GM10248 (cell line): ENCODE results near the gene USP40.

Source experiments
- CTCF ChIA-PET: fragments of 300-600 bp; sonication (Branson Sonifier 250); formaldehyde crosslinking; extraction: SDS; loops from one replicate; lab custom pipeline; 2021; ENCODE audit warnings: antibody characterized with exemption; lab: Yijun Ruan, JAX
- POLR2A ChIA-PET: fragments of 350-650 bp; sonication (Branson Sonifier 250); formaldehyde crosslinking; extraction: SDS; loops from one replicate; lab custom pipeline; 2020; ENCODE audit warnings: antibody characterized with exemption; lab: Yijun Ruan, JAX
- DNase-seq: peaks from one replicate; pipeline ENCODE4 v3.0.0; 2012; ENCODE audit errors: extremely low spot score
- TF ChIP-seq, protein P1 (sequence below): IDR thresholded peaks from 2 replicates; pipeline ENCODE4 v1.5.1; 2012; ENCODE audit warnings: mild to moderate bottlenecking, low read depth; ENCODE audit errors: extremely low read depth, missing control alignments, control extremely low read depth

The USP40 gene

DNA sequence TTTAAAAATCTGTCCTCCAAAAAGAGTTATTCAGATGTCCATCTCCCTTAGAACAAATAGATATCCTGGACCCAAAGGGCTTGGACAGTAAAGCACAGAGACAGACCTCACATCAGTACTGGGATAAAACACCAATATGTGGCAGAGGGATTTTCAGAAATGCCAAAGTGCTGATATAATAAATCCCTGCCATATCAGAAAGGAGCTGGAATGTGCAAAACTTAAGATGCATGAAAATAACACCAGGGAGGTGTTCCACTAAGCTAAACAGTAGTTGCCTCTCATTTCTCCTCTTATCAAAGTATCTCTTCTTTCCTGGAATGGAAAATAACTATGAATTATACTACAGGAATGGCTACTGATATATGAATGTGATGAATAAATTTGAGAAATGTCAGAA lies 13.2 kb downstream of the USP40 start:
- DNase-seq: no peak
- TF ChIP-seq, protein P1, sequence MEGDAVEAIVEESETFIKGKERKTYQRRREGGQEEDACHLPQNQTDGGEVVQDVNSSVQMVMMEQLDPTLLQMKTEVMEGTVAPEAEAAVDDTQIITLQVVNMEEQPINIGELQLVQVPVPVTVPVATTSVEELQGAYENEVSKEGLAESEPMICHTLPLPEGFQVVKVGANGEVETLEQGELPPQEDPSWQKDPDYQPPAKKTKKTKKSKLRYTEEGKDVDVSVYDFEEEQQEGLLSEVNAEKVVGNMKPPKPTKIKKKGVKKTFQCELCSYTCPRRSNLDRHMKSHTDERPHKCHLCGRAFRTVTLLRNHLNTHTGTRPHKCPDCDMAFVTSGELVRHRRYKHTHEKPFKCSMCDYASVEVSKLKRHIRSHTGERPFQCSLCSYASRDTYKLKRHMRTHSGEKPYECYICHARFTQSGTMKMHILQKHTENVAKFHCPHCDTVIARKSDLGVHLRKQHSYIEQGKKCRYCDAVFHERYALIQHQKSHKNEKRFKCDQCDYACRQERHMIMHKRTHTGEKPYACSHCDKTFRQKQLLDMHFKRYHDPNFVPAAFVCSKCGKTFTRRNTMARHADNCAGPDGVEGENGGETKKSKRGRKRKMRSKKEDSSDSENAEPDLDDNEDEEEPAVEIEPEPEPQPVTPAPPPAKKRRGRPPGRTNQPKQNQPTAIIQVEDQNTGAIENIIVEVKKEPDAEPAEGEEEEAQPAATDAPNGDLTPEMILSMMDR: no peak
- ChIA-PET POLR2A (no interaction called here), CTCF (interaction anchor here (1.3 kb wide), 1 partner anchor 11 kb away, joined by 3 read pairs; no protein-coding TSS in a partner anchor)

DNA sequence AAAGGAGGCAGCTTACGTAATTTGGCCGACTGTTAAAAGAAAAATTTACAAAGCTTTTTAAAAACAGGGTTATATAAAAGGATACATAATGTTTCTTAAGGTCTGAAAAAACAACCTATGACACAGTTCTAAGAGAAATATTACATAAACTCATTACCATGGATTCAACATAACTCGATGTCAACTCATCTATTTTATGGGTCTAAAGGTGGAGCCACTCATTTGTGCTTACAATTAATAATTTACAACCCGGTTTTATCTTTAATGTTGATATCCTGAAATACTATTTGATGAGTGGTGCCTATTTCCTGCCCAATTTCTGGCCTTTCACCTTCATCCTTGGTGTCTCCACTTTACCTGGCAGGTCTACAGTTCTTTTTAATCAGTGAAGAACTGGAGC lies 15.1 kb downstream of the USP40 start:
- POLR2A ChIA-PET: no interaction called here
- no peak for DNase-seq
- TF ChIP-seq, protein P1: no peak
- CTCF ChIA-PET: interaction anchor here (1.0 kb wide), 1 partner anchor 25 kb away, joined by 3 read pairs; no protein-coding TSS in a partner anchor

DNA sequence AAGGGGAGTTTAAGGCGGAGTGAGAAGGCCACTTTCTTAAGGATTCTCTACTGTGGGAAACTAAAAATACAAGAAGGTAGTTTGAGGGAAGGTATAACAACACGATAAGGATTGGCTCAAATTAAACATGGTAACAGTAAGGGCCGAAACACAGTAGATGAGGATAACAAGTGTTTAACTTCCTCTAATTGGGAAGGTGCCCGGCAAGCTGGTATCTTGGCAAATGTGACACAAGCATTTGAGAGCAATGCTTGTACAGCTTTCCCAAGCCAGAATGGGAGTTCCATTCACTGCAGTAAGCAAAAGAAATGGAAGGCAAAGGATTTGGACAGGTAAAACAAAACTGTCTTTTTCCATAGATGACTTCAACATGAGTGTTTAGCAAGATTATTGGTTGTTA lies 19.8 kb downstream of the USP40 start:
- DNase-seq: no peak
- ChIA-PET POLR2A (no interaction called here), CTCF (no interaction called here)
- TF ChIP-seq, protein P1: no peak

DNA sequence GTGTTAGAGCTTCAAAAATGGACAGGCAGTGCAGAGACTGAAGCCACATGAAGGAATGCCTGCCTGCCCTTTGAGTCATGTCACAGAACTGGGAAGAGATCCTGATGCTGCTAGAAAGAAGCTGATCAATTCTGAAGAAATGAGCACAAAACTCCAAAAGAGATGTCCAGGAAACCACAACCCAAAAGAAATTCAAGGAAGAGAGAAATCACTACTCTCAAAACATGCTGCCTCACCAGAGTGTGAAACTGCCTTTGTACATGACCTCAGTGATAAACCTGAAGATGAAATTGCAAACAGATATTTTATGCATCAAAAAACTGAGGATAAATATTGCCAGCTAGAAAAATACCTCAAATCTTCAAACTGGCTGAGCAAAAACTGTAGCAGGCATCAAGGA lies 20.5 kb downstream of the USP40 start:
- ChIA-PET CTCF (interaction anchor here (0.7 kb wide), 1 partner anchor 19 kb away, joined by 3 read pairs; no protein-coding TSS in a partner anchor), POLR2A (no interaction called here)

DNA sequence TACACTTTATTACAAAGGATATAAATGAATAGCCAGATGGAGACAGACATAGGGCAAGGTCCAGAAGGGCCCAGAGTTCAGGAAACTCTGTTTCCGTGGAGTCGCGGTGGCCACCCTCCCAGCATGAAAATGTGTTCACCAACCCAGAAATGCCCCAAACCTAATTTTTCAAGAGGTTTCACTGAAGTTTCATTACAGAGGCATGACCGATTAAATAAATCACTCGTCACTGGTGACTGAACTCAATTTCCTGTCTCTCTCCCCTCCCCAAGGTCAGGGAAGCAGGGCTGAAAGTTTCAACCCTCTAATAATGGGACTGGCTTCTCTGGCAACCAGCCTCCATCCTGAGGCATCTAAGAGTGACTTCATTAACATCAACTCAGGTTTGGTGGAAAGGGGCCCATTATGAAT lies 22.4 kb downstream of the USP40 start:
- DNase-seq: no peak
- ChIA-PET POLR2A (no interaction called here), CTCF (no interaction called here)

More for the DNA sequence above, 20.5 kb downstream of the USP40 start:
- TF ChIP-seq, protein P1: no peak
- DNase-seq: no peak

DNA sequence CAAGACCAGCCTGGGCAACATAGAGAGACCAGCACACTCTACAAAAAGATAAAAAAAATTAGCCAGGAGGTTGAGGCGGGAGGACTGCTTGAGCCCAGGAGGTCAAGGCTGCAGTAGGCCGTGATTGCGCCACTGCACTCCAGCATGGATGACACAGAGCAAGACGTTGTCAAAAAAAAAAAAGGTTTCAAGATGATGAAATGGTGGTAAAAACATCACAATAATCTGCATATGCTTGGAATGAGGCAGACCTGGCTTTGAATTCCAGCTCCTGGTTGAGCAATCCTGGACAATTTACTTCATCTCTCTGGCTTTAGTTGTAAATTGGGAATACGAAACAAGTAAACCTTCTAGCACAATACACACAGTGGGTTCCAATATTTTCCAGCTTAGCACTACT lies 24.1 kb downstream of the USP40 start:
- ChIA-PET POLR2A (no interaction called here), CTCF (no interaction called here)
- DNase-seq: no peak
- TF ChIP-seq, protein P1: no peak

More for the DNA sequence above, 22.4 kb downstream of the USP40 start:
- TF ChIP-seq, protein P1: no peak
